Stomach smooth muscle (tissue), 2 donors: Measurements from ENCODE around the gene PLA2G4D.
"Not testable (repeated sequence)": the region's sequence is repeated elsewhere in the genome, so short reads cannot be mapped to it uniquely, and the experiment has no call there.

Experiments
- H3K27ac ChIP-seq: one replicate; pipeline ENCODE4 v1.7.0; 2013; ENCODE audit warnings: mild to moderate bottlenecking, low read length, inconsistent platforms
- H3K27me3 ChIP-seq, 2 donors: one replicate each; pipeline ENCODE4 v1.7.0; 2013; ENCODE audit warnings: low read length in 2 of 2; ENCODE audit not compliant: insufficient read depth in 2 of 2, control insufficient read depth in 1 of 2
- H3K36me3 ChIP-seq, 2 donors: one replicate each; pipeline ENCODE4 v1.7.0; 2013; ENCODE audit warnings: low read length in 2 of 2; ENCODE audit not compliant: control insufficient read depth in 2 of 2, insufficient read depth in 2 of 2
- H3K4me1 ChIP-seq: one replicate; pipeline ENCODE4 v1.7.0; 2013; ENCODE audit warnings: low read length; ENCODE audit not compliant: control insufficient read depth, insufficient read depth
- H3K4me3 ChIP-seq, 2 donors: one replicate each; pipeline ENCODE4 v1.7.0; 2013; ENCODE audit warnings: low read length in 2 of 2
- H3K9ac ChIP-seq, 2 donors: one replicate each; pipeline ENCODE4 v1.7.0; 2013; ENCODE audit warnings: low read length in 2 of 2, mild to moderate bottlenecking in 1 of 2
- H3K9me3 ChIP-seq, 2 donors: one replicate each; pipeline ENCODE4 v1.7.0; 2013; ENCODE audit warnings: low read length in 2 of 2; ENCODE audit not compliant: control insufficient read depth in 2 of 2
- donor health status: healthy.
- donor health status: Pancreatic carcinoma.

The PLA2G4D gene

DNA sequence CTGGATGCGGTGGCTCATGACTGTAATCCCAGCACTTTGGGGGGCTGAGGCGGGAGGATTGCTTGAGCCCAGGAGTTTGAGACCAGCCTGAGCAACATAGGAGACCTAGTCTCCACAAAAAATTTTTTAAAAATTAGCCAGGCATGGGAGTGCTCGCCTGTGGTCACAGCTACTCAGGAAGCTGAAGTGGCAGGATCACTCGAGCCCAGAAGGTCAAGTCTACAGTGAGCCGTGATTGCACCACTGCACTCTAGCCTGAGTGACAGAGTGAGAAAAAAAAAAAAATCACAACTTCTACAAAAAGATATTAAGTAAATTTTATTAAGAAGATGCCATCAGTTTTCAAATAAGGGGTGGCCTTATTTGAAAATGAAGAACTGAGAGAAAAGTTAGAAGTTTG lies 11.9 kb upstream of the PLA2G4D start:
- Histone ChIP-seq H3K9me3 (no peaks in the 10 kb centered on the region), H3K27me3 (peaks cover 0 to 2% of the 10 kb centered on the region in 2 donors), H3K4me1 (no peaks in the 10 kb centered on the region), H3K27ac (no peak overlapping the region), H3K4me3 (no peak overlapping the region), H3K9ac (no peak overlapping the region), H3K36me3 (no peaks in the 10 kb centered on the region)

- Histone ChIP-seq H3K27me3 (peaks cover 0 to 2% of the 10 kb centered on the region in 2 donors), H3K4me1 (no peaks in the 10 kb centered on the region), H3K27ac (no peak overlapping the region), H3K36me3 (no peaks in the 10 kb centered on the region), H3K9ac (no peak overlapping the region), H3K9me3 (no peaks in the 10 kb centered on the region), H3K4me3 (no peak overlapping the region)
Measured at GRCh38 chr15:42104095-42104891, 9.9 kb upstream of the PLA2G4D start.

GRCh38 chr15:42102646-42103235 lies 8.4 kb upstream of the PLA2G4D start:
- Histone ChIP-seq H3K27me3 (peaks cover 0 to 2% of the 10 kb centered on the region in 2 donors), H3K27ac (no peak overlapping the region), H3K9me3 (peaks cover 0 to 5% of the 10 kb centered on the region in 2 donors), H3K4me3 (no peak overlapping the region), H3K9ac (no peak overlapping the region), H3K4me1 (no peaks in the 10 kb centered on the region), H3K36me3 (no peaks in the 10 kb centered on the region)

DNA sequence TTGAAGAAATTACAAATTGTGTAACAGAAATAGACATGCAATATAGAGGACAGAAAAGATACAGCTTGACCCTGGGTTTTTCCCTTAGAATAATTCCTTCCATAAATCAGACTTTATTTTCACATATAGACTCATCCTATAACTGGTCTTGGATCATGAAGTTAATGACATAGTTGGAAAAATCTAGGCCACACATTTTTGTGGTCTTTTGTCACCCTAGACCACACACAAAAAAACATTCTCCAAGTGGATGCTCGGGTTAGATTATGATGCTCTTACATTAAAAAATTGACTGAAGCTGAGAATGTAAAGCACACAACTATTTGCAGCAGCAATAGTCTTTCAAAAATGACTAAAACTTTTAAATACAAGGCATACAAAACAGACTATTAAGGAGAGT lies 7.5 kb upstream of the PLA2G4D start:
- Histone ChIP-seq H3K4me3 (no peak overlapping the region), H3K4me1 (no peaks in the 10 kb centered on the region), H3K36me3 (no peaks in the 10 kb centered on the region), H3K27ac (no peak overlapping the region), H3K9me3 (peaks cover 0 to 5% of the 10 kb centered on the region in 2 donors), H3K27me3 (no peaks in the 10 kb centered on the region), H3K9ac (no peak overlapping the region)

GRCh38 chr15:42100021-42100800 lies 5.8 kb upstream of the PLA2G4D start:
- H3K4me3 ChIP-seq = no peak overlapping the region
- no peak overlapping the region for H3K27ac ChIP-seq
- no peaks in the 10 kb centered on the region for H3K27me3 ChIP-seq
- H3K36me3 ChIP-seq = no peaks in the 10 kb centered on the region
- no peak overlapping the region for H3K9ac ChIP-seq
- peaks cover 0 to 5% of the 10 kb centered on the region in 2 donors for H3K9me3 ChIP-seq
- no peaks in the 10 kb centered on the region for H3K4me1 ChIP-seq

DNA sequence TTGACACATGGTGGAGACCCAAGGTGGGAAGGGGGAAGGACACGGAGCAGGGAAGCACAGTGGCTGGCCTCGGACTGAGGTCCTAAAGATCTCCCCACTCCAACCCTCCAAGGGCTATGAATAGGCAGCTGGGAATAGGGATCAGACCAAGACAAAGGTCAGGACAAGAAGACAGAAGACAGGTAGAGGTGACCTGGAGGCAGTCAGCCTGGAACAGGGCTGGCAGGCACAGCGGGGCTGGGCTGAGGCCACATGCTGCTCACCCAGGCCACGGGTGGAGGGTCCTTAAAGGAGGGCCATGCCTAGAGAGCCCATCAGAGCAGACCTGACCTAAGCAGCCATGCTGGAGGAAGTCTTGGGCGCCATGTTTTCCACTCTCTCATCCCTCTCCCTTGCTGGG lies 2.7 kb upstream of the PLA2G4D start:
- peaks cover 0 to 5% of the 10 kb centered on the region in 2 donors for H3K9me3 ChIP-seq
- H3K36me3 ChIP-seq = no peaks in the 10 kb centered on the region
- no peak overlapping the region for H3K4me3 ChIP-seq
- H3K27me3 ChIP-seq = peaks cover 0 to 2% of the 10 kb centered on the region in 2 donors
- H3K4me1 ChIP-seq = no peaks in the 10 kb centered on the region
- no peak overlapping the region for H3K27ac ChIP-seq
- no peak overlapping the region for H3K9ac ChIP-seq

DNA sequence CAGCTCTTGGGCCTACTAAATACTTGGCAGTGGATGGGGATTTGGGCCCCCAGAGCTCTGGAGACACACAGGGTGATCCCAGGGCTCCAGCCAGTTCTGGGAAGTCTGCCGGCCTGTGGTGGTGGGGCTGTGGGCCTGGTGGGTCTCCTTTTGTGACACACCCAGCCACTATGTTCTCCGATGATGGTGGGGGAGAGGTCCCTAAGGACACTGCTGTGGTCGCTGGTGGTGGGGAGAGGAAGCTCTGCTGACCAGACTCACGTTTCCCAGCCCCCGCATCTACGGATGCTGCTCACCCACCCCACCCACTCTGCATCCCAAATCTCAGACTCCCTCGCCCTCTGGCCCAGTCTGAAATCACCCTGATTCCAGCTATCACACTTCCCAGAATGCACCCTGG lies 396 bp downstream of the PLA2G4D start:
- Histone ChIP-seq H3K4me3 (no peak overlapping the region), H3K27ac (no peak overlapping the region), H3K27me3 (peaks cover 0 to 4% of the 10 kb centered on the region in 2 donors), H3K9ac (no peak overlapping the region), H3K36me3 (no peaks in the 10 kb centered on the region), H3K9me3 (peaks cover 0 to 5% of the 10 kb centered on the region in 2 donors), H3K4me1 (no peaks in the 10 kb centered on the region)

- Histone ChIP-seq H3K27ac (no peak overlapping the region), H3K9me3 (no peaks in the 10 kb centered on the region), H3K4me3 (no peak overlapping the region), H3K36me3 (no peaks in the 10 kb centered on the region), H3K27me3 (peaks cover 0 to 7% of the 10 kb centered on the region in 2 donors), H3K9ac (no peak overlapping the region), H3K4me1 (no peaks in the 10 kb centered on the region)
Measured at GRCh38 chr15:42092398-42093318, 1.7 kb downstream of the PLA2G4D start.

DNA sequence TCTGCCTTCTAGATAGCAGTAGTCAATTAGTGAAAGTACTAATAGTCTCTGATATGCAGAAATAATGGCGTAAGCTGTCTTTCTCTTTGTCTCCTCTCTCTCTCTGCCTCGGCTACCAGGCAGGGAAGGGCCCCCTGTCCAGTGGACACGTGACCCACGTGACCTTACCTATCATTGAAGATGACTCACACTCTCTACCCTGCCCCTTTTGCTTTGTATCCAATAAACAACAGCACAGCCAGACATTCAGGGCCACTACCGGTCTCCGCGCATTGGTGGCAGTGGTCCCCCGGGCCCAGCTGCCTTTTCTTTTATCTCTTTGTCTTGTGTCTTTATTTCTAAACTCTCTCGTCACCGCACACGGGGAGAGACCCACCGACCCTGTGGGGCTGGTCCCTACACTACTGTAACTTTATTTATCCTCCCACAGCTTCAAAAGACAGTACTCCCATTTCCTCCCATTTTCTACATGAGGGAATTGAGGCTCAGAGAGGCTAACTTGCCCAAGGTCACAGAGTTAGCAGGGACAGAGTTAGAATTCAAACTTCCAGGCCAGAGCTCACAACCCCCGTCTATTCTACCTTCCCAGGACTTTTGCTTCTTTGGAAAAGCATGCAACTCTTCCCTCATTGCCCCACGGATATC lies 2.5 kb downstream of the PLA2G4D start:
- not testable (repeated sequence) for H3K36me3 ChIP-seq, H3K27ac ChIP-seq, H3K4me1 ChIP-seq, H3K9ac ChIP-seq, H3K9me3 ChIP-seq, H3K4me3 ChIP-seq
- peaks cover 0 to 11% of the 10 kb centered on the region in 2 donors for H3K27me3 ChIP-seq

GRCh38 chr15:42090781-42091180 lies 3.6 kb downstream of the PLA2G4D start:
- H3K9ac ChIP-seq = no peak overlapping the region
- no peaks in the 10 kb centered on the region for H3K36me3 ChIP-seq
- peaks cover 0 to 11% of the 10 kb centered on the region in 2 donors for H3K27me3 ChIP-seq
- H3K9me3 ChIP-seq = no peaks in the 10 kb centered on the region
- H3K4me3 ChIP-seq = no peak overlapping the region
- H3K4me1 ChIP-seq = no peaks in the 10 kb centered on the region
- H3K27ac ChIP-seq = no peak overlapping the region
